Astrocyte (in vitro differentiated cells and primary cell): ENCODE data around the gene DNASE1L3. TPM values are rescaled to one million over a fixed set of nuclear protein-coding genes. Genes with fewer than 3 reads are reported as not detected.

Source experiments
- DNase-seq: peaks from one replicate; pipeline ENCODE4 v3.0.0-alpha.2; 2010; ENCODE audit warnings: low read depth
- FAIRE-seq: peaks from 2 replicates; lab custom pipeline; 2011; peaks lifted over from hg19 to GRCh38; lab: Jason Lieb, UNC
- H2AFZ ChIP-seq: 2 replicates; pipeline ENCODE4 v1.6.0; 2012; ENCODE audit warnings: low read depth, low read length, inconsistent platforms
- H3K27ac ChIP-seq: 2 replicates; pipeline ENCODE4 v1.5.1; 2011; ENCODE audit warnings: low read depth, low read length, inconsistent platforms
- H3K27me3 ChIP-seq: 2 replicates; pipeline ENCODE4 v1.6.0; 2011; ENCODE audit warnings: low read length, inconsistent platforms; ENCODE audit not compliant: insufficient read depth
- H3K36me3 ChIP-seq: 2 replicates; pipeline ENCODE4 v1.5.1; 2011; ENCODE audit warnings: low read length, inconsistent platforms; ENCODE audit not compliant: insufficient read depth
- H3K4me1 ChIP-seq: 2 replicates; pipeline ENCODE4 v1.5.1; 2011; ENCODE audit warnings: low read length, inconsistent platforms; ENCODE audit not compliant: insufficient read depth
- H3K4me2 ChIP-seq: 2 replicates; pipeline ENCODE4 v1.6.0; 2012; ENCODE audit warnings: low read length, inconsistent platforms
- H3K4me3 ChIP-seq: 2 replicates; pipeline ENCODE4 v1.5.1; 2011; ENCODE audit warnings: low read depth, mild to moderate bottlenecking, low read length, inconsistent platforms; ENCODE audit not compliant: insufficient read depth
- H3K79me2 ChIP-seq: 2 replicates; pipeline ENCODE4 v1.6.0; 2012; ENCODE audit warnings: mild to moderate bottlenecking, low read length, inconsistent platforms; ENCODE audit not compliant: insufficient read depth
- H3K9ac ChIP-seq: 2 replicates; pipeline ENCODE4 v1.6.0; 2012; ENCODE audit warnings: mild to moderate bottlenecking, low read length, inconsistent platforms
- H3K9me3 ChIP-seq: 2 replicates; pipeline ENCODE4 v1.5.1; 2012; ENCODE audit warnings: low read depth, mild to moderate bottlenecking, low read length, inconsistent platforms; ENCODE audit not compliant: insufficient read depth
- H4K20me1 ChIP-seq: 2 replicates; pipeline ENCODE4 v1.6.0; 2012; ENCODE audit warnings: low read length, inconsistent platforms; ENCODE audit not compliant: insufficient read depth
- H3K27ac Mint-ChIP-seq: one replicate; pipeline ENCODE4 v1.8.0; 2021; ENCODE audit warnings: mild to moderate bottlenecking, mixed read lengths; ENCODE audit not compliant: unreplicated experiment
- H3K27me3 Mint-ChIP-seq: one replicate; pipeline ENCODE4 v1.8.0; 2021; ENCODE audit warnings: low read depth, mixed read lengths; ENCODE audit not compliant: unreplicated experiment
- H3K36me3 Mint-ChIP-seq: one replicate; pipeline ENCODE4 v1.8.0; 2021; ENCODE audit warnings: low read depth, mixed read lengths; ENCODE audit not compliant: unreplicated experiment
- H3K4me1 Mint-ChIP-seq: one replicate; pipeline ENCODE4 v1.8.0; 2021; ENCODE audit warnings: low read depth, mixed read lengths; ENCODE audit not compliant: unreplicated experiment
- H3K4me3 Mint-ChIP-seq: one replicate; pipeline ENCODE4 v1.8.0; 2021; ENCODE audit warnings: mild to moderate bottlenecking, moderate library complexity, mixed read lengths; ENCODE audit not compliant: unreplicated experiment
- H3K9me3 Mint-ChIP-seq: one replicate; pipeline ENCODE4 v1.8.0; 2021; ENCODE audit warnings: mild to moderate bottlenecking, mixed read lengths; ENCODE audit not compliant: unreplicated experiment
- CTCF ChIP-seq: IDR thresholded peaks from 2 replicates; pipeline ENCODE4 v1.5.1; 2011; ENCODE audit warnings: low read depth, mild to moderate bottlenecking, inconsistent platforms, low read length, moderate library complexity; ENCODE audit not compliant: insufficient read depth
- EZH2 ChIP-seq: IDR thresholded peaks from 2 replicates; pipeline ENCODE4 v1.6.1; 2012; ENCODE audit warnings: mild to moderate bottlenecking, low read length, inconsistent platforms; ENCODE audit not compliant: insufficient read depth
- total RNA-seq: library from RNA; stranded (reverse); gene quantifications from 2 replicates; pipeline ENCODE4 v1.2.1, GENCODE V29; 2021

The DNASE1L3 gene
- total RNA-seq, 1 donor from 2014 or later: not detected

DNA sequence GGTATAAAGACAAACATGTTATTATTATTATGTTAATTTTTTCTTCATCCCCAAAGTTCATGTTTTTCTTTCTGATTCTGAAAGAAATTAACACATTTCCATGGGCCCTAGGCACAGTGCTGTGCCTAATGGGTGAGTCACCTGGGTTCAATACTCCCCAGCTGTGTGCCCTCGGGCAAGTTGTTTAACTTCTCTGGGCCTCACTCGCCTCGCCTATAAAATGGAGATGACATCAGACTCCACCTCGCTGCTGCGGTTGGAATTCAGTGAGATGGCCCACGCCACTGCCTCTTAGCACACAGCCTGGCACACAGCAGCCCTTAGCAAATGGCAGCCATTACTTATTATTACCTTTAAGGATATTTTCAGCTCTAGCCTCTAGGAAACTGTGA is 22.6 kb downstream of the DNASE1L3 start:
- Histone ChIP-seq H3K4me1 (no peaks in the 10 kb centered on the region), H3K36me3 (no peaks in the 10 kb centered on the region), H2AFZ (no peak overlapping the region), H3K4me3 (no peak overlapping the region), H4K20me1 (no peaks in the 10 kb centered on the region), H3K4me2 (no peak overlapping the region), H3K79me2 (no peaks in the 10 kb centered on the region), H3K27me3 (no peaks in the 10 kb centered on the region), H3K9ac (no peak overlapping the region), H3K9me3 (no peaks in the 10 kb centered on the region), H3K27ac (no peak overlapping the region)
- FAIRE-seq (no peak), DNase-seq (no peak)
- TF ChIP-seq EZH2 (no peak), CTCF (no peak)
- H3K27ac Mint-ChIP-seq: no peak overlapping the region
- no peaks in the 10 kb centered on the region for H3K36me3 Mint-ChIP-seq
- H3K4me1 Mint-ChIP-seq: peaks cover 2% of the 10 kb centered on the region
- peaks cover 12% of the 10 kb centered on the region for H3K27me3 Mint-ChIP-seq
- no peak overlapping the region for H3K4me3 Mint-ChIP-seq
- no peaks in the 10 kb centered on the region for H3K9me3 Mint-ChIP-seq

GRCh38 chr3:58184982-58185360 is 25.8 kb downstream of the DNASE1L3 start:
- no peak for FAIRE-seq
- Mint-ChIP-seq H3K4me3 (no peak overlapping the region), H3K36me3 (no peaks in the 10 kb centered on the region), H3K9me3 (no peaks in the 10 kb centered on the region), H3K4me1 (peaks cover 2% of the 10 kb centered on the region), H3K27me3 (peaks cover 10% of the 10 kb centered on the region), H3K27ac (no peak overlapping the region)
- H3K79me2 ChIP-seq: no peaks in the 10 kb centered on the region
- H3K9me3 ChIP-seq: no peaks in the 10 kb centered on the region
- no peak overlapping the region for H3K4me2 ChIP-seq
- no peak overlapping the region for H3K27ac ChIP-seq
- TF ChIP-seq EZH2: no peak
- TF ChIP-seq CTCF: no peak
- H3K4me1 ChIP-seq: no peaks in the 10 kb centered on the region
- no peak overlapping the region for H3K9ac ChIP-seq
- H3K36me3 ChIP-seq: no peaks in the 10 kb centered on the region
- no peak for DNase-seq
- H2AFZ ChIP-seq: no peak overlapping the region
- H4K20me1 ChIP-seq: no peaks in the 10 kb centered on the region
- H3K4me3 ChIP-seq: no peak overlapping the region
- no peaks in the 10 kb centered on the region for H3K27me3 ChIP-seq

GRCh38 chr3:58184309-58184981 is 26.3 kb downstream of the DNASE1L3 start:
- no peaks in the 10 kb centered on the region for H4K20me1 ChIP-seq
- no peaks in the 10 kb centered on the region for H3K27me3 ChIP-seq
- TF ChIP-seq EZH2: no peak
- TF ChIP-seq CTCF: no peak
- Mint-ChIP-seq H3K36me3 (no peaks in the 10 kb centered on the region), H3K4me3 (no peak overlapping the region), H3K27ac (no peak overlapping the region), H3K4me1 (peaks cover 2% of the 10 kb centered on the region), H3K27me3 (peaks cover 10% of the 10 kb centered on the region), H3K9me3 (no peaks in the 10 kb centered on the region)
- no peak overlapping the region for H3K9ac ChIP-seq
- H3K27ac ChIP-seq: no peak overlapping the region
- no peaks in the 10 kb centered on the region for H3K9me3 ChIP-seq
- H3K4me3 ChIP-seq: no peak overlapping the region
- H2AFZ ChIP-seq: no peak overlapping the region
- FAIRE-seq: no peak
- no peak overlapping the region for H3K4me2 ChIP-seq
- H3K4me1 ChIP-seq: no peaks in the 10 kb centered on the region
- no peaks in the 10 kb centered on the region for H3K79me2 ChIP-seq
- H3K36me3 ChIP-seq: no peaks in the 10 kb centered on the region
- no peak for DNase-seq
